ENCODE data around the gene POFUT2.

Gene POFUT2

GRCh38 chr21:45330075-45330781 is 42.5 kb upstream of the POFUT2 start:
- no peaks in the 10 kb centered on the region for H3K36me3 ChIP-seq (ENCODE audit: insufficient read depth, low read length)
- no peaks in the 10 kb centered on the region for H3K27me3 ChIP-seq (ENCODE audit: insufficient read depth, low read length)
- no peaks in the 10 kb centered on the region for H3K79me2 ChIP-seq (ENCODE audit: insufficient read depth, low read length)
- H4K20me1 ChIP-seq (ENCODE audit: insufficient read depth, low read length), result no peaks in the 10 kb centered on the region
- no peak overlapping the region for H3K4me3 ChIP-seq (ENCODE audit: low read depth, low read length, poor library complexity, severe bottlenecking)
- H3K4me2 ChIP-seq (ENCODE audit: low read length), result no peak overlapping the region
- no peaks in the 10 kb centered on the region for H3K9me3 ChIP-seq (ENCODE audit: low read length)
- no peak overlapping the region for H3K9ac ChIP-seq (ENCODE audit: low read length)
- H3K4me1 ChIP-seq (ENCODE audit: insufficient read depth, low read length, severe bottlenecking), result no peaks in the 10 kb centered on the region
- H3K9me2 ChIP-seq (ENCODE audit: low read depth, low read length), result no peaks in the 10 kb centered on the region
- no peak overlapping the region for H3K27ac ChIP-seq (ENCODE audit: low read depth, low read length, poor library complexity, severe bottlenecking)
- TF ChIP-seq CTCF (IDR thresholded peaks at IDR 0.05; ENCODE audit: low read length), result no peak
- no peak for TF ChIP-seq EZH2 (IDR thresholded peaks at IDR 0.05; ENCODE audit: borderline replicate concordance, low read length)
- H3F3A ChIP-seq (ENCODE audit: insufficient read depth, low read length), result no peaks in the 10 kb centered on the region
- H2AFZ ChIP-seq (ENCODE audit: low read length), result no peak overlapping the region

- Histone ChIP-seq H3K27me3 (ENCODE audit: insufficient read depth, low read length) (no peaks in the 10 kb centered on the region), H3F3A (ENCODE audit: insufficient read depth, low read length) (no peaks in the 10 kb centered on the region), H3K4me2 (ENCODE audit: low read length) (no peak overlapping the region), H3K36me3 (ENCODE audit: insufficient read depth, low read length) (no peaks in the 10 kb centered on the region), H3K4me1 (ENCODE audit: insufficient read depth, low read length, severe bottlenecking) (no peaks in the 10 kb centered on the region), H4K20me1 (ENCODE audit: insufficient read depth, low read length) (no peaks in the 10 kb centered on the region), H3K9ac (ENCODE audit: low read length) (no peak overlapping the region), H3K9me2 (ENCODE audit: low read depth, low read length) (no peaks in the 10 kb centered on the region), H2AFZ (ENCODE audit: low read length) (no peak overlapping the region), H3K4me3 (ENCODE audit: low read depth, low read length, poor library complexity, severe bottlenecking) (no peak overlapping the region), H3K27ac (ENCODE audit: low read depth, low read length, poor library complexity, severe bottlenecking) (no peak overlapping the region), H3K9me3 (ENCODE audit: low read length) (no peaks in the 10 kb centered on the region), H3K79me2 (ENCODE audit: insufficient read depth, low read length) (no peaks in the 10 kb centered on the region)
- TF ChIP-seq CTCF (IDR thresholded peaks at IDR 0.05; ENCODE audit: low read length), result no peak
- no peak for TF ChIP-seq EZH2 (IDR thresholded peaks at IDR 0.05; ENCODE audit: borderline replicate concordance, low read length)
Measured at GRCh38 chr21:45329261-45330074, 41.8 kb upstream of the POFUT2 start.

- Histone ChIP-seq H2AFZ (ENCODE audit: low read length) (no peak overlapping the region), H3K9ac (ENCODE audit: low read length) (no peak overlapping the region), H3K4me2 (ENCODE audit: low read length) (no peak overlapping the region), H3F3A (ENCODE audit: insufficient read depth, low read length) (no peaks in the 10 kb centered on the region), H3K4me3 (ENCODE audit: low read depth, low read length, poor library complexity, severe bottlenecking) (no peak overlapping the region), H3K4me1 (ENCODE audit: insufficient read depth, low read length, severe bottlenecking) (no peaks in the 10 kb centered on the region), H3K9me2 (ENCODE audit: low read depth, low read length) (no peaks in the 10 kb centered on the region), H3K27ac (ENCODE audit: low read depth, low read length, poor library complexity, severe bottlenecking) (no peak overlapping the region), H4K20me1 (ENCODE audit: insufficient read depth, low read length) (no peaks in the 10 kb centered on the region), H3K36me3 (ENCODE audit: insufficient read depth, low read length) (no peaks in the 10 kb centered on the region), H3K9me3 (ENCODE audit: low read length) (no peaks in the 10 kb centered on the region), H3K79me2 (ENCODE audit: insufficient read depth, low read length) (no peaks in the 10 kb centered on the region), H3K27me3 (ENCODE audit: insufficient read depth, low read length) (no peaks in the 10 kb centered on the region)
- no peak for TF ChIP-seq CTCF (IDR thresholded peaks at IDR 0.05; ENCODE audit: low read length)
- no peak for TF ChIP-seq EZH2 (IDR thresholded peaks at IDR 0.05; ENCODE audit: borderline replicate concordance, low read length)
Measured at GRCh38 chr21:45328198-45329091, 40.8 kb upstream of the POFUT2 start.

Data from OCI-LY1 (cell line).